ENCODE results near the gene CNGA1. TPM values are rescaled to one million over a fixed set of nuclear protein-coding genes. Genes with fewer than 3 reads are reported as not detected.
A peak's percentile ranks its signal among the peaks of the same experiment; 100 is the strongest.

The CNGA1 gene
- total RNA-seq (2014; rRNA removed; shearing (Covaris generic); ENCODE audit: low replicate concordance) = not detected in 2 replicates

DNA sequence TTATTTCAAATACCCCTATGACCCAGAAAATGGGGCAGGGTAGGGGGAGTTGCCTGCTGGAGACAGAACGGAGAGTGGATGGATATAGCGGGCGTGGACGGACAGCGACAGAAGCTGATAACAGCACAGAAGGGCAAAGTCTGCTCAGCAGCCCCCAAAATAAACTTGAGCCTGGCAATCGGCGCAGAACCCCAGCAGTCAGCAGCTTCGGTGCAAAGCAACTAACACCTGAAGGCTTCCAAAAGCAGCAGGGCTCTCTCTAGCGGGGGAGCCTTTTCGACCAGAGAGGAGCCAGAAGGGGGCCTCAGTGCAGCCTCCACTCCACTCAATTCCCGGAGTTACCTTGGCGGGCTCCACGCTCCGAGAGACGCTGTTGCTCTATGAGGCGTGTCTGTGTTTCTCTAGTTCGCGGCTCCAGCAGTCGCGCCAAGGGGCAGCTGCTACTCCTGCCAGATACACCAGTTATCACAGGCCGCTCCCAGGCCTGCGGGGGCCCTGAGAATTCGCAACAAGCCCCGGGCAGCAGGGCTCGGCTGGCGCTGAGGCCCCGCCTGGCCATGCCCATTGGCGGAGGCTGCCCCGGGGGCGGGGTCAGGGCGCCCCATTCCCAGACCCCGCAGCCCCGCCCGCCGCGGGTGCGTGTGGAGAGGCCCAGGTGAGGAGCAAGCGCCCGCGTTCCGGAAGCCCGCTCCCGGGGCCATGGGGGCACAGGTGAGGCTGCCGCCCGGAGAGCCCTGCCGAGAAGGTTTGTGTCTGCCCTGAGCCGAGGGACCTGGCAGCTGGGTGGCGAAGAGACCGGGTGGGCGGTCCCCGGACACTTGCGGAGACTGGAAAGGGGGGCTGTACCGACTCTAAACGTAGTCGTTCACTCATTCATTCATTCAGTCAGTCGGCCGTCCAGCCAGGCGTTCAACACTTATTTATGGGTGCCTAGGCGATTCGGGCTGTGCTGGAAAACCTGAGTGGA lies at the start of gene CNGA1, which contains the start of gene NIPAL1:
Gene CNGA1 (minus strand): TSS at position 541 of the 967 bp plus-strand sequence. CDS start 63,992 bp downstream, outside the sequence.
Gene NIPAL1 (plus strand): TSS at position 632 of the 967 bp plus-strand sequence. CDS start 68 bp downstream, at position 700.
- H3K36me3 ChIP-seq = no peaks in the 10 kb centered on the region
- DNase-seq = peak; percentile 76
- H3K9me3 ChIP-seq = no peaks in the 10 kb centered on the region
- H3K4me3 ChIP-seq = peak within 1 kb of the TSS; percentile 54
- H3K27me3 ChIP-seq = no peaks in the 10 kb centered on the region

DNA sequence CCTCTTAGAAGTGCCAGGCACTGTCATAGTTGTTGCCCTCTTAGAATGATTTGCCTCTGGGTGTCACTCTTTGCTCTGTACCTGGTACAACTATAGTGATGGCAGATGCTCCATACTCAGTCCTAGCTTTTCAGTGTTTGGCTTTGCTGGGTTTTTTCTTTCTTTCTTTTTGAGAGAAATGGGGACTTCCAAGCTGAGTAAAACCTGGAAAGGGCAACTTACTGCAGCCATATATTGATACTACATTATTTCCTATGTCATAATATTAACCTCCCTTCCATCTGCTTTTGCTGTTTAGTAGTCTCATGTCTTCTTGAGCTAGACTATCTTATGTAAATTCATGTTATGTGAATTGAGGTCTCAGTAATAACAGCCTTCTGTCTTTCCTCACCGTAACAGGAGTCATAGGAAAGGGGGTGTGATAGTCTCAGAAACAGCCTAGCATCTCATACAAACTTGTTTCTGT lies 49.1 kb upstream of the CNGA1 start:
- Histone ChIP-seq H3K4me3 (no peak overlapping the region), H3K9me3 (no peaks in the 10 kb centered on the region), H3K36me3 (no peaks in the 10 kb centered on the region), H3K27me3 (no peaks in the 10 kb centered on the region)
- DNase-seq = no peak

DNA sequence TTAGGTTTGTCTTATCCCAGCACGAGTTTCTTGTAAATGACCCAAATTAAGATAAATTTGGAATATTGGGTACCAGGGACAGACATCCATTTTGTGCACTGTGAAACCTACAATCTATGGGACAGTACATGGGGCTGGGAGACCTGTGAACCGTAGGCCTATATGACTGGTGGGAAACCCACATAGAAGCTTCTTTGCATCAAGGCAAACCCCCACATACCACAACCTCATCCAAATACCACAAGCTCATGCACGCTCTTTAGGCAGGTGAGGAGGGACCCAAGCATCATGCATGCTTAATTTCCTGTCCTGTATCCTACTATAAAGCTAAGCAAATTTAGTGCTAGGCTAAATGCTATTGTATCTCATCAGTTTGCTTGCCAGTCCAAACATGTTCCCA lies 47.9 kb upstream of the CNGA1 start:
- no peaks in the 10 kb centered on the region for H3K36me3 ChIP-seq
- no peaks in the 10 kb centered on the region for H3K9me3 ChIP-seq
- DNase-seq = no peak
- no peaks in the 10 kb centered on the region for H3K27me3 ChIP-seq
- no peak overlapping the region for H3K4me3 ChIP-seq

DNA sequence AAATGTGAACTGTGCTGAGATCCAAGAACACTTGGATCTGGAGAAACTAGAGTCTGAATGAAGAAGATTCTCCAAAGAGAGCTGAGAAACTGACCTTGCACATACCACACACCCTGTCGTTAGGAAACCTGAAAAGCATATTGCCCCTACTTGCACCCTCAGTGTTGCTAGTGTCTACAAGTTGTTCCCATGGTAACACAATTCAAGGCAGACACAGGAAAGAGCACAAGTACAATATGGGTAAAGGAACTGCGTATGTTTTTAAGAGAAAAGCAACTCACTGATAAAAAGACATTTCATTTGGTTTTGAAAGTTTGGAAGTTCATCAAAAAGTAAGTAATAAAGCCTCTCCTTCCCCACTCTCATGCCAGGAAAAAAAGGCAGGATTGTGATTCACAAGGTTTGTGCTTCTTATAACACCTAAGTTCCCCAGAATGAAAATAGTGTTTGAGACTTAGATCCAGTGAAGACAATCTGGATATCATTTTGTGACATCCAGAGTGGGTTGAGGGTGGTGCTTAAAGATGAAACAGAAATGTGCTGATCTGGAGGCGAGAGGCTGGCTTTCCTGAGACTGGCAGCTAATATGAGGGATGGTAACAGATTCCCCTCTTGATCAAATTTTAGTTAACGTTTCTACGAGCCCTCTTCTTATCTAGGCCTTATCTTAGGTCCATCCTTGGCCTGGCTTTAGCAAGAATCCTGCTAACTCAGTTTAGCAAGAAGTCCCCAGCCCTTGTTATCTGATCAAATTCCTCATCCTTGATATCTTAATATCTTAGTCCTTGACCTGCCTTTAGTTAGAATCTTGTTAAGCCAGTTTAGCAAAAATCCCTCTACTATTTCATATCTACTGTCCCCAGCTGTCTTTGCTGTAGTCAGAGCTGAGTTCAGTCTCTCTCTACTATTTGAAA lies 42.4 kb upstream of the CNGA1 start:
- no peaks in the 10 kb centered on the region for H3K27me3 ChIP-seq
- no peaks in the 10 kb centered on the region for H3K36me3 ChIP-seq
- DNase-seq = no peak

DNA sequence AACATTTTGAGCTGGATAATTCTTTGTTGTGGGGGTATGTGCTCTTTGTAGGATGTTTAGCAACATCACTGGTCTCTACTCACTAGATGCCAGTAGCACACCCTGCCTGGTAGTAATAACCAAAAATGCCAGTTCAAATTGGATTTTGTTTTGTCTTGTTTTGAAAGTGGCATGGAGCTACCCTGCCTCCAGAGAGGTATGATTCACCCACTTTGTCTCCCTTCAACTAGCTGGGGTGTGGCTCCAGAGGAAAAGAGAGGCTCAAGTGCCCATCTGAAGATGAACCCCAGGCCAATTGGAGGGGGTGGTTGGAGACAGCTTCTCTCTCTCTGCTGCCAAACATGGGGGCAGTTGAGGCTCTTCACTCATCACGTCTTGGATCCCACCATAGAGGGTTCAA lies 34.6 kb upstream of the CNGA1 start:
- no peaks in the 10 kb centered on the region for H3K27me3 ChIP-seq
- no peak for DNase-seq
- H3K4me3 ChIP-seq = no peak overlapping the region
- no peaks in the 10 kb centered on the region for H3K36me3 ChIP-seq
- H3K9me3 ChIP-seq = no peaks in the 10 kb centered on the region

More for the DNA sequence above, 42.4 kb upstream of the CNGA1 start:
- Histone ChIP-seq H3K4me3 (no peak overlapping the region), H3K9me3 (no peaks in the 10 kb centered on the region)

DNA sequence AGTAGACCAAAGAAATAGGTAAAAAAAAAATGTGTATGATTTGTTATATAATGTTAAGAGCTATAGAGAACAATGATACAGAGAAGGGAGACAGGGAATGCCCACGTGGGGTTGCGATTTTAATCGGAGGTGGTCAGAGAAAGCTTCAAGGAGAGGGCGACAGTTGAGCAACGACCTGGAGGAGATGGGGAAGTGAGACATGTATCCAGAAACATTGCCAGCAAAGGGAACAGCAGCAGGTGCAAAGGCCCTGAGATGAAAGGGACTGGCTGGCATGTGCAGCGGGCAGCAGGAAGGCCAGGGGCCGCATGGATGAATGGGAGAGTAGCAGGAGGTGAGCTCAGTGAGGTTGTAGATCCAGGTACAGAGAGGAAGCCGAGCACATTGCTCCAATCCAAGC lies 33.0 kb upstream of the CNGA1 start:
- Histone ChIP-seq H3K9me3 (no peaks in the 10 kb centered on the region), H3K36me3 (no peaks in the 10 kb centered on the region), H3K27me3 (no peaks in the 10 kb centered on the region), H3K4me3 (no peak overlapping the region)
- DNase-seq = no peak

DNA sequence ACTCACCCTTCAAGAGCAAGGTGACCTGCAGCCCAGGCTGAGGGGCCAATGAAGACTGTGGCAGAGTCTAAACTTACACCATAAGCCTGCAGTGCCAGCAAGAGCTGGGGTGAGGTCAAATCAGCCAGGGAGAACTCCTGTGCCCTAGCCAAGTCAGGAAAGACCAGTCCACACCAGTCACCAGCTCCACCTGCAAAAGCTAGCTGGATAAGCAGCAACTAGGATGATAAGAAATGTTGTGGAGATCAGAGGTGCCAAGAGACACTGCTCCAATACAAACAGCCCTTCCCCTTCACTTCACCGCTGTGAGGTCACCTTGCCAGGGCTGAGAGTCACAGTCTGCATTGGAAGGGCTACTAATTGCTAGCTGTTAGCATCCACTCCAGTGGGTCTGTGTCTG lies 31.4 kb upstream of the CNGA1 start:
- Histone ChIP-seq H3K4me3 (no peak overlapping the region), H3K36me3 (no peaks in the 10 kb centered on the region), H3K9me3 (no peaks in the 10 kb centered on the region), H3K27me3 (no peaks in the 10 kb centered on the region)
- no peak for DNase-seq

DNA sequence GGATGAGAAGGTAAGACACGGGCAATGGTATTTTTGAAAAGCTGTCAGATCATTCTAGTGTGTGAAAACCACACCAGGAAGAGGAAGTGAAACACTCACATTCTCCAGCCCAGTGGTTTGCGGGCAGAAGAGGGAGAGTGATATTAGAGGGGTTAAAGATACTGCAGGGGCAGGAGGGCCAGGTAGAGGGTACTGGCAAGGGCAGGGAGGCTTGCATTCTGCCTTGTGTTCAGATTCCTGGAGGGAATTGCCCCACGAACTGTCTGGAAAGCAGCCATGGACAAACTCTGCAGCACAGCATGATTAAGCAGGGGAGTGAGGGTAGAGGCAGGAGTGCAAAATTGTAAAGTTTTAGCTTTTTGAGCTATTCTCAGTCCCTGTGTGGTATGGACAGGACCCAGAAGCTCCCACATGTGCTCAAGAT lies 31.0 kb upstream of the CNGA1 start:
- Histone ChIP-seq H3K36me3 (no peaks in the 10 kb centered on the region), H3K27me3 (no peaks in the 10 kb centered on the region), H3K4me3 (no peak overlapping the region), H3K9me3 (no peaks in the 10 kb centered on the region)
- DNase-seq = no peak

DNA sequence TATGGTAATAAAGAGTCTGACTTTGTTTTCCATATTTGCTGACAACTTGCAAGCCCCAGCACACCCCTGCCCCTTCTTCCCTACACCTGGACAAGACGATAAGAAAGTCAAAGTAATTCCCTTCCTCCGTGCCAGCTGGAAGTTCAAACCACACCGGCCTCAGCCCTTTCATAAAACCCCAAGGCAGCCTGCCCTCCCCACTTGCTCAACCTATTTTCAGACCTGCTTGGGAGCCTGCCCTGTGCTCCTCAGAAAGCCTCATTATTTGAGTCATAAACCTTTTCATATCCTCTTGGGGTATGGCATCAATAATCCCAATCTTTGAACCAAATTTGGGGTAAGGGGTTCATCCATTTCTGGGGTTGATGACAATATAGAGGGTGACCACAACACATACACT lies 29.6 kb upstream of the CNGA1 start:
- H3K27me3 ChIP-seq = no peaks in the 10 kb centered on the region
- H3K36me3 ChIP-seq = no peaks in the 10 kb centered on the region
- no peak for DNase-seq
- no peaks in the 10 kb centered on the region for H3K9me3 ChIP-seq
- H3K4me3 ChIP-seq = no peak overlapping the region

DNA sequence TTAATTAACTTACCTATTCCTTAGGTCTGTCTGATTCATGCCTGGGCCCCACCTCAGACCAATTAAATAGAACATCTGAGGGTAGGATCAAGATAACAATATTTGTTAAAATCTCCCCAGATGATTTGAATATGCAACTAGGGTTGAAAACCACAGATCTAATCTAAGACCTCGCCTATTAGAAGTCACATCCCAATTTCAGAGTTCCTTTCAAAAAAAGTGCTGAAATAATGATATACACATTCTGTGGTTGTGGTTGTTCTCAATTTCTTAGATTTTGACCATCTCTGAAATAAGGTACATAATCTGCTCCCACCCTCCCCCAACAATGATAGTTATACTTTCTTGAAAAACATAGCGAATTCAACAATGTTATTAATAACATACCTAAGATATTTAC lies 27.8 kb upstream of the CNGA1 start:
- H3K36me3 ChIP-seq = no peaks in the 10 kb centered on the region
- no peak for DNase-seq
- H3K27me3 ChIP-seq = no peaks in the 10 kb centered on the region
- no peaks in the 10 kb centered on the region for H3K9me3 ChIP-seq
- H3K4me3 ChIP-seq = no peak overlapping the region

DNA sequence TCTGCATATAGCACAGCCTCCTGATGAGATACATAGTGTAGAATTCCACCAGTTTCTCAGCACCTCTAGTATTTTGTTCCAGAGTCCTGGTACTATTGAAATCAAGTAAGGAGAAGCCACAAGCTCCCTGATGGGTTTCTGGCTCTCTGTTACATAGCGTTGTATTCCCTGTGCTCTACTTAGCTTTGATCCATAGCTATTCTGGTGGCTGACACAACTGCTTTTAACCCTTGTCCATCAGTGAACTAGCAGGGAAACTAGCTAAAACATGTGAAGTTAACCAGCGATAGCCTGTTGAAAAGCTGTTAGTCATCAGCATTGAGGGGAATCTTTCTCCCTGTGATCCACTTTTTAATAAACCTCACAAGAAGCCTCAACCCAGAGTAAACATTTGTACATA lies 27.0 kb upstream of the CNGA1 start:
- H3K4me3 ChIP-seq = no peak overlapping the region
- no peaks in the 10 kb centered on the region for H3K9me3 ChIP-seq
- DNase-seq = no peak
- H3K27me3 ChIP-seq = no peaks in the 10 kb centered on the region
- H3K36me3 ChIP-seq = no peaks in the 10 kb centered on the region

DNA sequence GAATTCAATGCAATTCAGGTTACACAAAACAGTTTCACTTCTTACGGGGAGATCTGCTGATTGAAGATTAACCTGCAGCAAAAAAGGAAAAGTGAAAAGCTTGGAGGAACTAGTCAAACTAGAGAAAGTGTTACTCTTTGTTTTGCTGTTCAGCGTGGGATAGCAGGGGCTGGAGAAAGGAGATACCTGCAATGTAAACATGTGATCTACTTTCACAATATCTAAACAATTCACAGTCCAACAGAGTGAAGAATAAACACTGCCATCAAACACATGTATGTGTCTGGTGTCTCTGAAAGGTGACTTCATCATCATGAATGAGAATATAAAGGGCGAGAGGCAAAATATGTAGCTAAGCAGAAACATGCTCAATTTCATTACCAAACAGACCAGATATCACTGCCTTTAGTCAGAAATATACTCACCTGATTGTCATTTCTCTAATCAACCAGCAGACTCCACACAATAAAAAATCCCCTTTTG lies 26.5 kb upstream of the CNGA1 start:
- H3K36me3 ChIP-seq = no peaks in the 10 kb centered on the region
- DNase-seq = no peak
- H3K9me3 ChIP-seq = no peaks in the 10 kb centered on the region

DNA sequence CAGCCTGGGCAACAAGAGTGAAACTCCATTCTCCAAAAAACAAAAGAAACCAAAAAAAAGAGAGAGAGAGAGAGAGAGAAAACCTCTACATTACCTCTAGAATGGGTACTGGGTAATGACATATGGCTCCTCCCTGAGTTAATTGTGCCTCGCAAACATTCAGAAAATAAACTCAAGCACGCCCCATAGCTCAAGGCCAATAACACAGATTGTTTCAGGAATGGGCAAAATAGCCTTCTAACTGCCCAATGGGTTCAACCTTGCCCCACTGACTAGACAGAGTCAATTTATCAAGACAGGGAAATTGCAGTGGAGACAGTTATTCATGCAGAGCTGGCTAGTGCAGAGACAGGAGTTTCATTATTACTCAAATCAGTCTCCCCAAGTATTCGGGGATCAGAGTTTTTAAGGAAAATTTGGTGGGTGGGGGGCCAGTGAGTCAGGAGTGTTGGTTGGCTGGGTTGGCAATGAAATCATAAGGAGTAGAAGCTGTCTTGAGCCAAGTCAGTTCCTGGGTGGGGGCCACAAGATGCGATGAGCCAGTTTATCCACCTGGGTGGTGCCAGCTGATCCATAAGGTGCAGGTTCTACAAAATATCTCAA lies 25.2 kb upstream of the CNGA1 start:
- H3K4me3 ChIP-seq = no peak overlapping the region
- H3K27me3 ChIP-seq = no peaks in the 10 kb centered on the region
- DNase-seq = no peak
- no peaks in the 10 kb centered on the region for H3K36me3 ChIP-seq
- no peaks in the 10 kb centered on the region for H3K9me3 ChIP-seq

More for the DNA sequence above, 26.5 kb upstream of the CNGA1 start:
- Histone ChIP-seq H3K4me3 (no peak overlapping the region), H3K27me3 (no peaks in the 10 kb centered on the region)

DNA sequence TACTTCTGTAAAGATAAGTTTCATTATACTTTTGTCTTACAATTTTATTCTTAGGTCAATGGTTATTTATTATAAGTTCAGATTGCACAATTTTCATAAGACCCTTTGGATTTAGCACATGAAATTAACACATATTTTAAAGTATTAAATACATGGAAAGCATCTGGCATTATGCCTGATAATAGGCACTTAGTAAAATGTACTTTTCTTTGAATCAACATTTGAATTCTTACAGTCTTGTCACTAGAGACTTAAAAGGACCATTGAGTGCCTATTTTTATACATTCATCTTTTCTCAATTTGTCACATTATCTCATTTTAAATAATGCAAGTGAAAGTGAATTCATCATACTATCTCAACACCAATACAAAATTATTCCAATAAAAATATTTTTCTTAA lies 23.1 kb upstream of the CNGA1 start:
- H3K27me3 ChIP-seq = no peaks in the 10 kb centered on the region
- H3K36me3 ChIP-seq = no peaks in the 10 kb centered on the region
- no peak overlapping the region for H3K4me3 ChIP-seq
- no peak for DNase-seq
- H3K9me3 ChIP-seq = no peaks in the 10 kb centered on the region

DNA sequence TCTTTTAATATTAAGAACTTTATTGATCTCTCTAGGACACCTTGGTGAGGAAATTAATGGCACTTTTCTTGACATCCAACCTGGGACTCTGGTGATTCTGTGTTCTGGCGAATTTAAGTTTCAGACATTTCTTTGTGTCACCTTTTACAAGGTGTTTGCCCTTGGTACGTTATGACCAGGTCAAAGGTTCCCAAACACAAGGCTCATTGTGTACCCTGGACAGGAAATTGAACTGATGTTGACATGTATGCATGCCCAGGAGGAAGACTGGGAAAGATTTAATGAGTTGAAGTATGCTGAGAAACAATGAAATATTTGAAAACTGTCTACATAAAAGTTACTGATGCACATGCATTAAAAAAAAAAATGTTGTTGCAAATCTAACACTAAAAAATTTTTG lies 22.2 kb upstream of the CNGA1 start:
- no peaks in the 10 kb centered on the region for H3K36me3 ChIP-seq
- H3K9me3 ChIP-seq = no peaks in the 10 kb centered on the region
- H3K4me3 ChIP-seq = no peak overlapping the region
- H3K27me3 ChIP-seq = no peaks in the 10 kb centered on the region
- no peak for DNase-seq

DNA sequence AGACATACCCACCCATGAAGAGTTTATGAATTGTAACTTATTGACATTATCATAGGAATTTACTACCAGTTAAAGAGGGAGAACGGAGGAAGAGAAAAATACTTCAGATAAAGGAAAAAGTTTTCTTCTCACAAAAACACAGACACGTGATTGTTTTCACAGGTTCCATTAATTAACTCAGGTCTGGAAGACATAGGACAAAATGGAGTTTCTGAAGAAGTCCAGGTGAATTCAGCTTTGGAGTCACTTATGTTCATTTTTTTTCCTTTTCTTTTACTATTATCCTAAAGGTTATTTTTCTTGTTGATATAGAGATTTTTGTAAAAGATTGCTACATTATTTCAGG lies 20.6 kb upstream of the CNGA1 start:
- no peaks in the 10 kb centered on the region for H3K9me3 ChIP-seq
- H3K27me3 ChIP-seq = no peaks in the 10 kb centered on the region
- H3K4me3 ChIP-seq = no peak overlapping the region
- H3K36me3 ChIP-seq = no peaks in the 10 kb centered on the region
- no peak for DNase-seq

DNA sequence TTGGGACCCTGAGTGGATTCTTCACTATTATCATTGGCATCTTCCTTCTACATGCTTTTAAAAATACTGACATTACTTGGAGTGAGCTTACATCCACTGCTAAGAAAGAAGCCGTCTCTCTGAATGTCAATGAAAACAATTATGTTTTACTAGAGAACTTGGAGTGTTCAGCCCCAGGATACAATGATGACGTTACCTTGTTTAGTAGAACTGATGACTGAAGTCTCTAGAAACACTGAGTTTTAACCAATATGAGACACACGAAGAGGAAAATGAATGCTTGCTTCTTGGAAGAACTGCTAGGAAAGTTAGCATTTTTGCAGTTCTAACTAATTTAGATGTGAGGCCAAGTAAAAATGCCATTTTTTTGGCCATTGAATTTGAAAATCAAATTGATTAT lies 19.5 kb upstream of the CNGA1 start:
- H3K36me3 ChIP-seq = no peaks in the 10 kb centered on the region
- no peak for DNase-seq
- H3K4me3 ChIP-seq = no peak overlapping the region
- H3K9me3 ChIP-seq = no peaks in the 10 kb centered on the region
- no peaks in the 10 kb centered on the region for H3K27me3 ChIP-seq
